Cardiac muscle cell (in vitro differentiated cells and primary cell): ENCODE data around the gene SEMA5A. TPM values are rescaled to one million over a fixed set of nuclear protein-coding genes. Genes with fewer than 3 reads are reported as not detected.

ENCODE experiments used
- DNase-seq, 2 donors: peaks; one replicate each; pipeline versions ENCODE4 v3.0.0 to v3.0.0-alpha.2; 2010 to 2017; ENCODE audit warnings: low read depth in 1 of 2, low spot score in 1 of 2
- H3K27ac ChIP-seq: fragments of 200-600 bp; sonication (generic); 2 replicates; pipeline ENCODE4 v1.5.1; 2016
- H3K27me3 ChIP-seq: fragments of 200-600 bp; sonication (generic); 2 replicates; pipeline ENCODE4 v1.6.0; 2016; ENCODE audit warnings: control low read depth
- H3K36me3 ChIP-seq: fragments of 200-600 bp; sonication (generic); 2 replicates; pipeline ENCODE4 v1.5.1; 2016; ENCODE audit warnings: control low read depth
- H3K4me1 ChIP-seq: fragments of 200-600 bp; sonication (generic); 2 replicates; pipeline ENCODE4 v1.8.1; 2017; ENCODE audit warnings: low read depth, mild to moderate bottlenecking, mixed run types
- H3K4me3 ChIP-seq: fragments of 200-600 bp; sonication (generic); 2 replicates; pipeline ENCODE4 v1.5.1; 2016; ENCODE audit warnings: mild to moderate bottlenecking
- H3K9me3 ChIP-seq: fragments of 200-600 bp; sonication (generic); 2 replicates; pipeline ENCODE4 v1.5.1; 2017; ENCODE audit warnings: low read depth, mild to moderate bottlenecking, control low read depth
- polyA plus RNA-seq: library from polyadenylated mRNA; unstranded; fragments of >200 nt; fragmentation: Nextera tagmentation; extraction: Ambion mirVana; gene quantifications from 2 replicates; pipeline ENCODE4 v1.2.1, GENCODE V29; 2016
- total RNA-seq: library from RNA; depleted of rRNA; stranded (reverse); fragments of >200 nt; gene quantifications from 2 replicates; pipeline ENCODE4 v1.2.3, GENCODE V29; 2016
- TF ChIP-seq, protein P1 (sequence below): IDR thresholded peaks from 2 replicates; pipeline ENCODE4 v1.5.1; 2012; ENCODE audit warnings: low read depth, mild to moderate bottlenecking, low read length

SEMA5A gene
- total and polyA plus RNA-seq, 2 experiments from 2014 or later, result 15.7 to 16.6 TPM

DNA sequence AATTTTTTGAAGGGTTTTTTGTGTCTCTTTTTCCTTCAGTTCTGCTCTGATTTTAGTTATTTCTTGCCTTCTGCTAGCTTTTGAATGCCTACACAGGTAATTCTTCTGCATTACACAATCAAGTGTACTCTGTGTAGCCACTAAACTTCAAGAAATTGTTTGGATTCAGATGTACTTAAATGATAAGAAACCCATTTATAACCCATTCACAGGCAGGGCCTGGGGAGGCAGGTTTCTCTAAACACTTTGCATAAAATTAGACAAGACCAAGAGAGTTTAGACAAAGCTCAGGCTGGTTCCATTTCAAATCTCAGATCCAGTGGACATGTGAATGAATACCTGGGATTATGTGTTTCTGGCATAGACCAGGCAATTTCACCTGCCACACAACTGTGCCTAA, 41.3 kb upstream of the SEMA5A start:
- Histone ChIP-seq H3K4me1 (no peaks in the 10 kb centered on the region), H3K27me3 (no peaks in the 10 kb centered on the region), H3K4me3 (no peak overlapping the region), H3K9me3 (no peaks in the 10 kb centered on the region), H3K36me3 (no peaks in the 10 kb centered on the region), H3K27ac (no peak overlapping the region)
- TF ChIP-seq, protein P1, sequence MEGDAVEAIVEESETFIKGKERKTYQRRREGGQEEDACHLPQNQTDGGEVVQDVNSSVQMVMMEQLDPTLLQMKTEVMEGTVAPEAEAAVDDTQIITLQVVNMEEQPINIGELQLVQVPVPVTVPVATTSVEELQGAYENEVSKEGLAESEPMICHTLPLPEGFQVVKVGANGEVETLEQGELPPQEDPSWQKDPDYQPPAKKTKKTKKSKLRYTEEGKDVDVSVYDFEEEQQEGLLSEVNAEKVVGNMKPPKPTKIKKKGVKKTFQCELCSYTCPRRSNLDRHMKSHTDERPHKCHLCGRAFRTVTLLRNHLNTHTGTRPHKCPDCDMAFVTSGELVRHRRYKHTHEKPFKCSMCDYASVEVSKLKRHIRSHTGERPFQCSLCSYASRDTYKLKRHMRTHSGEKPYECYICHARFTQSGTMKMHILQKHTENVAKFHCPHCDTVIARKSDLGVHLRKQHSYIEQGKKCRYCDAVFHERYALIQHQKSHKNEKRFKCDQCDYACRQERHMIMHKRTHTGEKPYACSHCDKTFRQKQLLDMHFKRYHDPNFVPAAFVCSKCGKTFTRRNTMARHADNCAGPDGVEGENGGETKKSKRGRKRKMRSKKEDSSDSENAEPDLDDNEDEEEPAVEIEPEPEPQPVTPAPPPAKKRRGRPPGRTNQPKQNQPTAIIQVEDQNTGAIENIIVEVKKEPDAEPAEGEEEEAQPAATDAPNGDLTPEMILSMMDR, result no peak
- no peak for DNase-seq

DNA sequence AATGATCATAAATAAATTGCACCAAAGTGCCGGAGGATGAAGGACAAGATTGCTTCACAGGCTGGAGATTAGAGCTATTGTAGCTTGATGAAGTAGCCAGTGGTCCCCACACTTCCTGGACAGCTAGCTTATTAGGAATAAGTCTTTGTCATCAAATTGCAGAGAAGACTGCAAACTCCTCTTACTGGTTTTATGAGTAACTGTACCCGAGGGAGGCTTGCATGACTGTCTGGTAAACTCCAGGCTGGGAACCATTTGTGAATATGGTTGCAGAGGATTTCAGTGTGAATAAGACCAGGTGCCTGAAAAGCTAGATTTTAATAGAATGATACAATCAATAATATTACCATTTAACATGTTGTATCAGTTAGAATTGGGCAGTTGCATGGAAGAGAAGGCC, 36.5 kb upstream of the SEMA5A start:
- H3K27ac ChIP-seq, result no peak overlapping the region
- TF ChIP-seq, protein P1, result no peak
- H3K9me3 ChIP-seq, result no peaks in the 10 kb centered on the region
- no peaks in the 10 kb centered on the region for H3K4me1 ChIP-seq
- no peak overlapping the region for H3K4me3 ChIP-seq
- no peaks in the 10 kb centered on the region for H3K27me3 ChIP-seq
- DNase-seq, result no peak
- H3K36me3 ChIP-seq, result no peaks in the 10 kb centered on the region

GRCh38 chr5:9573796-9574195, 27.9 kb upstream of the SEMA5A start:
- no peak for DNase-seq
- TF ChIP-seq, protein P1, result no peak

DNA sequence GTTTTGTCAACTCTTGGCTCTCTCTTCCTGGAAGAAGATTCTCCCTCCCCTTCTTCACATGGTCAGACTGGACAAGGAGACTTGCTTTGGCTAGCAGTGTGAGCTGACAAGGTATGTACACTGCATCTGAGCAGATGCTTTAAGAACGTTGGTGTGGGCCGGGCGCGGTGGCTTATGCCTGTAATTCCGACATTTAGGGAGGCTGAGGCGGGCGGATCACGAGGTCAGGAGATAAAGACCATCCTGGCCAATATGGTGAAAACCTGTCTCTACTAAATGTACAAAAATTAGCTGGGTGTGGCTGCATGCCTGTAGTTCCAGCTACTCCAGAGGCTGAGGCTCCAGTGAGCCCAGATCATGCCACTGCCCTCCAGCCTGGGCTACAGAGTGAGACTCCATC, 26.4 kb upstream of the SEMA5A start:
- Histone ChIP-seq H3K4me1 (peaks cover 8% of the 10 kb centered on the region), H3K27ac (no peak overlapping the region), H3K9me3 (no peaks in the 10 kb centered on the region), H3K4me3 (no peak overlapping the region), H3K36me3 (no peaks in the 10 kb centered on the region), H3K27me3 (no peaks in the 10 kb centered on the region)
- TF ChIP-seq, protein P1, result no peak
- no peak for DNase-seq

More at GRCh38 chr5:9573796-9574195, 27.9 kb upstream of the SEMA5A start:
- no peak overlapping the region for H3K27ac ChIP-seq
- no peaks in the 10 kb centered on the region for H3K9me3 ChIP-seq
- no peaks in the 10 kb centered on the region for H3K27me3 ChIP-seq
- no peaks in the 10 kb centered on the region for H3K36me3 ChIP-seq
- H3K4me1 ChIP-seq, result peaks cover 8% of the 10 kb centered on the region
- H3K4me3 ChIP-seq, result no peak overlapping the region

- Histone ChIP-seq H3K27me3 (no peaks in the 10 kb centered on the region), H3K9me3 (no peaks in the 10 kb centered on the region), H3K27ac (no peak overlapping the region), H3K36me3 (no peaks in the 10 kb centered on the region), H3K4me3 (no peak overlapping the region), H3K4me1 (peaks cover 8% of the 10 kb centered on the region)
- DNase-seq, result no peak
- TF ChIP-seq, protein P1, result no peak
Measured at GRCh38 chr5:9570876-9571275, 25.0 kb upstream of the SEMA5A start.

DNA sequence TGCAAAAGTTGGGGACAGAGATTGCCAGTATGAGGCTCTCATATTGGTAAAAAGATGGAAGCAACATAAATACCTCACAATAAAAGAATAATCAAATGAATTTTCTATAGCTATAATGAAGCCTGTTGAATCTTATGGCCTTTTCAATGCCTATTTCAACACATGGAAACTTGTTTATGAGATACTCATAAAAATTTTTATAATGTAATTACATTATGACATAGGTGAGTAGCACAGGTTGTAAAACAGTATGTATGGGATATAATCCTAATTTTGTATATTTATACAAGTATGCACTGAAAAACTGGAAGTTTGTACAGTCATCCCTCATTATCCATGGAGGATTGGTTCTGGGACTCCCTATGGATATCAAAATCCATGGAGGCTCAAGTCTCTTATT, 21.2 kb upstream of the SEMA5A start:
- H3K4me3 ChIP-seq, result no peak overlapping the region
- H3K27me3 ChIP-seq, result no peaks in the 10 kb centered on the region
- H3K9me3 ChIP-seq, result no peaks in the 10 kb centered on the region
- DNase-seq, result no peak
- peaks cover 8% of the 10 kb centered on the region for H3K4me1 ChIP-seq
- TF ChIP-seq, protein P1, result no peak
- H3K27ac ChIP-seq, result no peak overlapping the region
- no peaks in the 10 kb centered on the region for H3K36me3 ChIP-seq
